ENCODE data around the gene OTOP1.
"Not testable (repeated sequence)": the region's sequence is repeated elsewhere in the genome, so short reads cannot be mapped to it uniquely, and the experiment has no call there.

OTOP1 gene

DNA sequence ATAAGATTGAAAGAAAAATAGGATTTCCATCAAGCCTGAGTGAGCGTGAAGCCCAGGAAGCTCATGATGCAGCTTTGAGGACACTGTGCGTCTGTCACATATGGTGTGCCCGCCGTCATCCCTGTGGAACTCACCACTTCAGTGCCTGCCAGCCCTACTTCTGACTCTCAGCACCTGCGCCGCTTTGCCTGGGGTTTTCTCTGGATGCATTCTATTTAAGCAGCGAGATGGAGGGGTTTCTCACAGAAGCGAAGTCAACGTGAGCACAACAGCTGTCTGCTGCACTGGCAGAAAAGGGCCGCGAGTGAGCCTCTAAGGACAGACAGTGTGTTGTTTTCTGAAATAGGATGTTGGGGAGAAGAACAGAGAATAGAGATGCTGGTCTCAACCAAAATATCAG, 27.5 kb upstream of the OTOP1 start:
- DNase-seq (ENCODE audit: low read depth, low spot score) = no peak
- TF ChIP-seq CTCF (IDR thresholded peaks at IDR 0.05; ENCODE audit: low read depth, low read length) = no peak

DNA sequence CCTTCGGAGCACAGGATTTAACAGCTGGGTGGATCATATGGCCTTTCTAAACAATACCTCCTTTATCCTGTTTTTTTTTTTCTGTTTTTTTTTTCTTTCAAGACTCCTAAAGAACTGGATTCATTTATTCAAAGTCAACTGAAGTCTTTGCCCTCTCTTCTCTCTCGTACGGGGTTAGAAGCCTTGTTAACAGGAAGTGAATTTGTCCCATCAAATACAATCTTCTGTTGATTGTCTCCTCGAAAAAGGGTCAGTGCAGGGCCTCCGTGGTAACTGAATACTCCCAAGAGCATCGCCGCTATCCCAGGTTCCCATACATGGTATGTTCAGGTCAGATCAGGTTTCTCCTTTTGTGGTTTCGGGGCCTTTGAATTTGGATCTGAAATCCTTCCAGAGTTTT, 23.1 kb upstream of the OTOP1 start:
- no peak for TF ChIP-seq CTCF (IDR thresholded peaks at IDR 0.05; ENCODE audit: low read depth, low read length)
- H3K4me3 ChIP-seq (ENCODE audit: low read depth, low read length) = no peak overlapping the region
- no peak for DNase-seq (ENCODE audit: low read depth, low spot score)
- in situ Hi-C loops (cut with HindIII; ENCODE audit: low sequenced_read_pairs) = no loop called here

More for the DNA sequence above, 27.5 kb upstream of the OTOP1 start:
- in situ Hi-C loops (cut with HindIII; ENCODE audit: low sequenced_read_pairs) = no loop called here
- H3K4me3 ChIP-seq (ENCODE audit: low read depth, low read length) = no peak overlapping the region

- H3K4me3 ChIP-seq (ENCODE audit: low read depth, low read length); DNase-seq (ENCODE audit: low read depth, low spot score); in situ Hi-C loops (cut with HindIII; ENCODE audit: low sequenced_read_pairs): not testable (repeated sequence)
Measured at GRCh38 chr4:4249342-4249741, 22.6 kb upstream of the OTOP1 start.

GRCh38 chr4:4248885-4249203, 22.1 kb upstream of the OTOP1 start:
- TF ChIP-seq CTCF (IDR thresholded peaks at IDR 0.05; ENCODE audit: low read depth, low read length) = no peak
- peak overlapping the region; percentile 81 for H3K4me3 ChIP-seq (ENCODE audit: low read depth, low read length)
- in situ Hi-C loops (cut with HindIII; ENCODE audit: low sequenced_read_pairs) = no loop called here
- no peak for DNase-seq (ENCODE audit: low read depth, low spot score)

- in situ Hi-C loops (cut with HindIII; ENCODE audit: low sequenced_read_pairs) = no loop called here
- peak; percentile 95 for DNase-seq (ENCODE audit: low read depth, low spot score)
- peak; percentile 36 for TF ChIP-seq CTCF (IDR thresholded peaks at IDR 0.05; ENCODE audit: low read depth, low read length)
- peak within 1 kb of the TSS; percentile 81 for H3K4me3 ChIP-seq (ENCODE audit: low read depth, low read length)
Measured at GRCh38 chr4:4248029-4248884, 21.5 kb upstream of the OTOP1 start, which contains the start of gene TMEM128. Gene TMEM128 (minus strand): TSS chr4:4248223. CDS start chr4:4248202, 21 bp downstream.

- TF ChIP-seq CTCF (IDR thresholded peaks at IDR 0.05; ENCODE audit: low read depth, low read length) = no peak
- peak overlapping the region; percentile 81 for H3K4me3 ChIP-seq (ENCODE audit: low read depth, low read length)
- DNase-seq (ENCODE audit: low read depth, low spot score) = no peak
- in situ Hi-C loops (cut with HindIII; ENCODE audit: low sequenced_read_pairs) = no loop called here
Measured at GRCh38 chr4:4247696-4248028, 20.9 kb upstream of the OTOP1 start.

DNA sequence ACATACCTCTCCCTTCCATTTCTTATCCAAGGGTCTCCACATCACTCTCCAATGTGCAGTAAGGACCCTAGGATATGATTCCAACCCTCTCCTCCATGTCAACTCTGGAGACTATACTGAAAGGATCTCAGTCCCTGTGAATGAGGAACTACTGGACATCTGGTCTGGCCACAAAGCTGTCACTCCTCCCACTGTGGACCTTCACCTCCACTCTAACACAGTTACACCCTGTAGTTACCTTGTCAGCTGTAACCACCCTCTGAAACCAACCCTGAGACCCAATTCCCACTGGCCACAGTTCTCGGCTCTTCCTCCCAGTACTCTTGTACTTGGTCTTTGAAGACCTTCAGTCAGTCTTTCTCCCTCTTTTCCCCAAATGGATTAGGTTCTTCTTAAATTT, 18.4 kb upstream of the OTOP1 start:
- H3K4me3 ChIP-seq (ENCODE audit: low read depth, low read length) = no peak overlapping the region
- no peak for TF ChIP-seq CTCF (IDR thresholded peaks at IDR 0.05; ENCODE audit: low read depth, low read length)
- in situ Hi-C loops (cut with HindIII; ENCODE audit: low sequenced_read_pairs) = no loop called here
- DNase-seq (ENCODE audit: low read depth, low spot score) = no peak

- H3K4me3 ChIP-seq (ENCODE audit: low read depth, low read length); in situ Hi-C loops (cut with HindIII; ENCODE audit: low sequenced_read_pairs); DNase-seq (ENCODE audit: low read depth, low spot score): not testable (repeated sequence)
Measured at GRCh38 chr4:4239551-4239950, 12.8 kb upstream of the OTOP1 start.
